Thyroid gland (tissue), 4 donors: Measurements from ENCODE around the gene RPS28. TPM values are rescaled to one million over a fixed set of nuclear protein-coding genes. Genes with fewer than 3 reads are reported as not detected.
"Not testable (repeated sequence)": the region's sequence is repeated elsewhere in the genome, so short reads cannot be mapped to it uniquely, and the experiment has no call there.

ENCODE experiments used
- DNase-seq, 2 donors: peaks; one replicate each; pipeline ENCODE4 v3.0.0-alpha.2; 2019
- H3K27ac ChIP-seq, 3 donors: fragments of 200-600 bp; sonication (generic); 1 replicate in 2 of 3; 2 replicates in 1 of 3; pipeline ENCODE4 v1.5.1; 2016 to 2019; ENCODE audit warnings: mild to moderate bottlenecking in 1 of 3, moderate library complexity in 1 of 3
- H3K27me3 ChIP-seq: fragments of 200-600 bp; sonication (generic); one replicate; pipeline ENCODE4 v1.5.1; 2019
- H3K36me3 ChIP-seq, 2 donors: fragments of 200-600 bp; sonication (generic); one replicate each; pipeline ENCODE4 v1.5.1; 2016 to 2019
- H3K4me1 ChIP-seq, 2 donors: fragments of 200-600 bp; sonication (generic); one replicate each; pipeline ENCODE4 v1.5.1; 2017 to 2019
- H3K4me3 ChIP-seq, 3 donors: fragments of 200-600 bp; sonication (generic); replicated peaks in 1 of 3; 1 replicate in 2 of 3; 2 replicates in 1 of 3; pipeline ENCODE4 v1.5.1; 2016; ENCODE audit warnings: mild to moderate bottlenecking in 1 of 3
- H3K9me3 ChIP-seq: fragments of 200-600 bp; sonication (generic); one replicate; pipeline ENCODE4 v1.5.1; 2017
- CTCF ChIP-seq, 6 experiments: fragments of 200-600 bp in 3 of 6; fragments of 450-650 bp in 3 of 6; sonication (generic) in 3 of 6; IDR thresholded peaks; one replicate each; pipeline ENCODE4 v1.5.1; 2016 to 2019; ENCODE audit warnings: antibody characterized with exemption in 6 of 6, mild to moderate bottlenecking in 2 of 6, inconsistent platforms in 1 of 6, moderate library complexity in 1 of 6
- POLR2A ChIP-seq, 2 donors: fragments of 450-650 bp; IDR thresholded peaks; one replicate each; pipeline ENCODE4 v1.6.1; 2017; ENCODE audit warnings: antibody characterized with exemption in 2 of 2, mild to moderate bottlenecking in 2 of 2, moderate library complexity in 1 of 2
- WGBS, 2 donors: methylation state at CpG; one replicate each; pipeline ENCODE4 v1.1.5; 2017; 5-methylcytosine and 5-hydroxymethylcytosine counted together
- intact Hi-C: fragments of 100-400 bp; cut with DNase I; formaldehyde crosslinking; loops from one replicate; pipeline ENCODE4 v1.15.1; 2023
- total RNA-seq, 4 donors: library from RNA; depleted of rRNA; stranded (reverse); fragments of >200 nt; gene quantifications; one replicate each; pipeline ENCODE4 v1.2.3, GENCODE V29; 2016

RPS28 gene
- 100 to 1,000 TPM; 262 to 525 (median 420) TPM for total RNA-seq

DNA sequence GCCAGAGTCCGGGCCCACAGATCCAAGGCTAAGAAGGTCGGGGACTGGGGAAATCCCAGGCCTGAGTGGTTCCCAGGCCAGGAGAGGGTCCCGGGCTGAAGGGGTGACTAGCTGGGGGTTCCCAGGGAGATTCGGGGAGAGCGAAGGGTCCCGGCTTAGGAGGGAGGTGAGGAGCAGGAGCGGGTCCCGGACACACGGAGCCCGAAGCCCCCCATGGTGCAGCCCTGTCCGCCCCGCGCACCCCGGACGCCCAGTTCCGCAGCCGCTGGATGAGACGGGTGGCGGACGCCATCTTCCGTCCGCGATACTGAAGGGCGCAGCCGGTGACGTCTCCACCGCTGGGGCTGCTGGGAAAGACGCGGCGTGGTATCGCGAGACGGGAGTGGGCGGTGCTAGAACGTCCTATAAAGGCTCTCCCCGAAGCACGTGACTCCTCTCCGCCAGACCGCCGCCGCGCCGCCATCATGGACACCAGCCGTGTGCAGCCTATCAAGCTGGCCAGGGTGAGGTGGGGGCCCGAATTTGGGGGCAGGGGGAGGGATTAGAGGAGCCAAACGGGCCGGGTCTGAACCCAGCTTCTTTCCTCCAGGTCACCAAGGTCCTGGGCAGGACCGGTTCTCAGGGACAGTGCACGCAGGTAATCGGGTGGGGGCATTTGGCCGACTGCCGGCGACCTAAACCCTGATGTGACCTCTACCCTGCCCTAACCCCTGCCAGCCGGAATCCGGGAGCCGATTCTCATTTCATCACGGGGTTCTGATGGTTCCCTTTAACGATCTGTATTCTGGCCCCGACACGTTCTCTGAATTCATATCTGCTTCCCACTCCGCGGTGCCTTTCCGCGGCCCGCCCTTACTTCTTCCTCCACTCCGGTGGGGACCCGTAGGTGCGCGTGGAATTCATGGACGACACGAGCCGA is at the start of gene RPS28, which contains the start of gene NDUFA7:
TSS of gene RPS28 (plus strand) at position 430 of the 919 bp plus-strand sequence. CDS start at position 465, 35 bp downstream.
TSS of gene NDUFA7 (minus strand) at position 309 of the 919 bp plus-strand sequence. CDS start at position 292, 17 bp downstream.
- Histone ChIP-seq H3K4me1 (peaks cover 27 to 49% of the 10 kb centered on the region in 2 donors), H3K27me3 (no peaks in the 10 kb centered on the region), H3K27ac (peak within 1 kb of the TSS; percentile 81 to 94 (median 85)), H3K9me3 (no peaks in the 10 kb centered on the region), H3K36me3 (peaks cover 0 to under 1% of the 10 kb centered on the region in 2 donors), H3K4me3 (peak within 1 kb of the TSS; percentile 74 to 92 (median 91))
- 0 to 1% methylated on average over 26 to 43 of the region's 72 CpGs for WGBS, 2 donors
- DNase-seq = peak; percentile 95 to 96
- TF ChIP-seq CTCF (IDR thresholded peaks at IDR 0.05) (peak in 2 of 6 experiments; percentile 21 to 47), POLR2A (IDR thresholded peaks at IDR 0.05) (peak; percentile 87 to 96)
- intact Hi-C loops = no loop called here

- H3K4me1 ChIP-seq, H3K36me3 ChIP-seq, DNase-seq, H3K9me3 ChIP-seq, intact Hi-C loops, H3K27me3 ChIP-seq, H3K27ac ChIP-seq, H3K4me3 ChIP-seq: not testable (repeated sequence)
- WGBS, 2 donors = no CpG with 5 or more reads among the region's 9 CpGs
Observed at GRCh38 chr19:8276508-8276907, 44.8 kb upstream of the RPS28 start.

GRCh38 chr19:8291337-8291736 is 30.0 kb upstream of the RPS28 start:
- WGBS, 2 donors = no CpG with 5 or more reads among the region's 9 CpGs
- H3K9me3 ChIP-seq, H3K27ac ChIP-seq, intact Hi-C loops, H3K27me3 ChIP-seq, H3K36me3 ChIP-seq, H3K4me1 ChIP-seq, DNase-seq, H3K4me3 ChIP-seq: not testable (repeated sequence)

GRCh38 chr19:8302357-8302691 is 19.0 kb upstream of the RPS28 start:
- Histone ChIP-seq H3K4me3 (no peak overlapping the region), H3K27ac (no peak overlapping the region), H3K4me1 (peaks cover 1 to 4% of the 10 kb centered on the region in 2 donors), H3K9me3 (no peaks in the 10 kb centered on the region), H3K36me3 (no peaks in the 10 kb centered on the region), H3K27me3 (no peaks in the 10 kb centered on the region)
- TF ChIP-seq POLR2A (IDR thresholded peaks at IDR 0.05) (no peak), CTCF (IDR thresholded peaks at IDR 0.05) (no peak)
- intact Hi-C loops = no loop called here
- no peak for DNase-seq
- WGBS, 2 donors = 48% methylated on average over 7 to 11 of the region's 11 CpGs

DNA sequence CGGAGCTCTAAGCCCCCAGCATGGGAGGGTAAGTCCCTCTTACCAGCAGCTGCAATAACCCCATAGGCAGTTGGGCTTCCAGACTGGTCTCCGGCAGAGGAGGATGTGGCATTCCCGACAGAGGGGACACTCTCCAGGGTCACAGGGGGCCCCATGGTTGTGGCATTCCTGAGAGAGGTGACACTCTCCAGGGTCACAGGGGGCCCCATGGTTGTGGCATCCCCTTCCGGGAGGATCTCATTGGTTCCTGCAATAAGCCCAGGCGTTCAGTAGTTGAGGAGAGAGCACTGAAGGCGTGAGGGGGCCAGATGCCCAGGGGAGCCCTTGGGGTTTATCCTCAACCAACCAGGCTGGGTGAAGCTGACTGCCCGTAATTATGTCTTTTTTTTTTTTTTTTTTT is 18.6 kb upstream of the RPS28 start:
- no peak for TF ChIP-seq POLR2A (IDR thresholded peaks at IDR 0.05)
- no peak for DNase-seq
- intact Hi-C loops = no loop called here
- H3K27me3 ChIP-seq = no peaks in the 10 kb centered on the region
- H3K4me1 ChIP-seq = peaks cover 5 to 8% of the 10 kb centered on the region in 2 donors
- no peaks in the 10 kb centered on the region for H3K36me3 ChIP-seq
- H3K27ac ChIP-seq = no peak overlapping the region
- 75 to 80% methylated on average over 4 to 7 of the region's 7 CpGs for WGBS, 2 donors
- H3K4me3 ChIP-seq = no peak overlapping the region
- no peaks in the 10 kb centered on the region for H3K9me3 ChIP-seq

DNA sequence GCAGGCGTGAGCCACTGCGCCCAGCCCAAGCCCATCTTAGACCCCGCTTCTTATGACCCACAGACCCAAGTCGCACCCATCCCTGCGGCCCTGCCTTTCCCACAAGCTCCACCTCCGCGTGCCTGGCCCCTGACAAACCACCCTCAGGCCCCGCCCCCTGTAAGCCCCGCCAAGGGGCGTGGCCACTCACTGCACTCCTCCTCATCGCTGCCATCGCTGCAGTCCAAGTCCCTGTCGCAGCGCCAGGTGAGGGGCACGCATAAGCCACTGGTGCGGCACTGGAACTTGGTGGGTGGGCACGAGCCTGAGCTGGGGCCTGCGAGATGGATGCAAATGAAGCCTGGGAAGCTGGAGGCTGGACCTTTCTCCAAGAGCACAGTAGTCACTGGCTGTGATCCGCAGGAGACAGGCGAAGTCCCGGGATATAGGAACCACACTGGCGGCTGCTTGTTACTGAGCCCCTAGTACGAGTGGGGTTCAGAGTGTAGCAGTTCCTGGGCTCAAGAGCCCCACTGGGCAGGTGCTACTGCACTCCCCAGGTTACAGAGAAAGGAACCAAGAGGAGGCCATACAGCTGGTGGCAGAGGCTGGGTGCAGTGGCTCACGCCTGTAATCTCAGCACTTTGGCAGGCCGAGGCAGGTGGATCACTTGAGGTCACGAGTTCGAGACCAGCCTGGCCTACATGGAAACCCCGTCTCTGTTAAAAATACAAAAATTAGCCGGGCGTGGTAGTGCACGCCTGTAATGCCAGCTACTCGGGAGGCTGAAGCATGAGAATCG is 16.3 kb upstream of the RPS28 start:
- no peak for DNase-seq
- 91 to 93% methylated on average over 29 of the region's 33 CpGs for WGBS, 2 donors
- intact Hi-C loops = no loop called here
- H3K27ac ChIP-seq = no peak overlapping the region
- H3K27me3 ChIP-seq = no peaks in the 10 kb centered on the region
- H3K4me3 ChIP-seq = no peak overlapping the region
- no peaks in the 10 kb centered on the region for H3K9me3 ChIP-seq
- TF ChIP-seq CTCF (IDR thresholded peaks at IDR 0.05) = no peak
- TF ChIP-seq POLR2A (IDR thresholded peaks at IDR 0.05) = no peak
- peaks cover 17% of the 10 kb centered on the region in 2 donors for H3K4me1 ChIP-seq
- H3K36me3 ChIP-seq = no peaks in the 10 kb centered on the region
